AG04449 (cell line): Measurements from ENCODE around the gene PPP1R3D.
"Not testable (repeated sequence)": the region's sequence is repeated elsewhere in the genome, so short reads cannot be mapped to it uniquely, and the experiment has no call there.

Source experiments
- CTCF ChIA-PET: fragments of 350-600 bp; formaldehyde crosslinking; extraction: SDS; loops from one replicate; lab custom pipeline; 2021; ENCODE audit warnings: antibody characterized with exemption; lab: Yijun Ruan, JAX
- POLR2A ChIA-PET: fragments of 400-600, 350-600 bp; formaldehyde crosslinking; extraction: SDS; loops from one replicate; lab custom pipeline; 2020; ENCODE audit warnings: antibody characterized with exemption, inconsistent platforms; lab: Yijun Ruan, JAX
- DNase-seq: peaks from one replicate; pipeline ENCODE4 v3.0.0-alpha.2; 2010; ENCODE audit warnings: low read depth, low spot score
- H3K4me3 ChIP-seq: 2 replicates; pipeline ENCODE4 v1.5.1; 2011; ENCODE audit warnings: low read depth, mild to moderate bottlenecking, control low read depth, low read length
- CTCF ChIP-seq: IDR thresholded peaks from one replicate; pipeline ENCODE4 v1.5.1; 2011; ENCODE audit warnings: mild to moderate bottlenecking, moderate library complexity, low read length, control low read depth, inconsistent platforms; ENCODE audit not compliant: insufficient read depth; ENCODE audit errors: missing control alignments

Gene PPP1R3D

GRCh38 chr20:59902470-59902869 is 37.6 kb downstream of the PPP1R3D start:
- ChIA-PET CTCF (no interaction called here), POLR2A (no interaction called here)
- no peak for DNase-seq
- TF ChIP-seq CTCF: no peak
- no peak overlapping the region for H3K4me3 ChIP-seq

- TF ChIP-seq CTCF: no peak
- ChIA-PET CTCF (interaction anchor here (0.8 kb wide), 1 partner anchor 38 kb away, joined by 3 read pairs; the partner anchor contains the start of gene SYCP2), POLR2A (no interaction called here)
- DNase-seq: no peak
- H3K4me3 ChIP-seq: no peak overlapping the region
These were observed 44.2 kb downstream of the PPP1R3D start for GRCh38 chr20:59895908-59896307.

- ChIA-PET POLR2A (no interaction called here), CTCF (no interaction called here)
- TF ChIP-seq CTCF: no peak
- H3K4me3 ChIP-seq: no peak overlapping the region
- DNase-seq: no peak
These were observed 48.5 kb downstream of the PPP1R3D start for GRCh38 chr20:59891581-59891980.

- DNase-seq, CTCF ChIA-PET, H3K4me3 ChIP-seq, POLR2A ChIA-PET: not testable (repeated sequence)
These were observed 50.1 kb downstream of the PPP1R3D start for GRCh38 chr20:59890035-59890434.

GRCh38 chr20:59888050-59888449 is 52.1 kb downstream of the PPP1R3D start:
- no peak for DNase-seq
- POLR2A ChIA-PET: no interaction called here
- no peak for TF ChIP-seq CTCF
- H3K4me3 ChIP-seq: no peak overlapping the region
- CTCF ChIA-PET: no interaction called here
